ENCODE results near the gene GALNT18. TPM values are rescaled to one million over a fixed set of nuclear protein-coding genes. Genes with fewer than 3 reads are reported as not detected.
A peak's percentile ranks its signal among the peaks of the same experiment; 100 is the strongest.
"Not testable (repeated sequence)": the region's sequence is repeated elsewhere in the genome, so short reads cannot be mapped to it uniquely, and the experiment has no call there.

Gene GALNT18
- polyA plus RNA-seq, 4 donors: 22.2 to 35.0 (median 29.4) TPM

DNA sequence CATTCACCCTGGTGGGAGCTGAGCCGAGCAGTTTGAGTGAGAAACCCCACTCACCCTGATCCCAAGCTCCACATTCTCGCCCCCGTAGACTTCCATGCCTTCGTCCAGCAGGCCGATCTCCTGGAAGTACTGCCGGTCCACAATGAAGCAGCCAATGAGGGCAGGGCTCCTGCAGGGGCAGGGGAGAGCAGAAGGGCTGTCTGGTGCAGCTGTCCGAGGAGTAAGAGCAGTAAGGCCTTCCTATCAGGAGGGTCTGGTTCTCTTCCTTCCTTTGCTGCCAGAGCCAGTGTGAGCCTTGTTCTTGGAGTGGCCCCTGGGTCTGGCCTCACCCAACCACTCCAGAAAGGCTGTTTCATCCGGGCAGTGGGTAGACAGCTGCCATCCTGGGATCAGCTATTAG, 249.3 kb downstream of the GALNT18 start:
- DNase-seq (ENCODE audit: low read depth in 4 of 4, low spot score in 2 of 4): no peak

DNA sequence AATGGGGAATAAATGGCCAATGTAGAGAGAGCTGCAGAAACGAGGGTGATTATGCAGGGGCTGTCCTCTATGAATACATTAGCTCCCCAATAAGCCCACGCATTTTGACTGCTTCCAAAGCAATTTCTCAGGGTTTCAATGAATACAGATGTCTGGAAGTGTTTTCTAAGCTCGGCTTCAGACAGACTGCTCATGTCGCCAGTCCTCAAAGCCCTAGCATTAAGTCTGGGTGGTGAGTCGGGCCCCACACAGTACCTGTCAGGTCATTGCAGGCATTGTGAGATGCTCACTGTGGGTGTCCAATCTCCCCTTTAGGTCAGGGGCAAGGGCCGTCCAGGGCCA, 250.9 kb downstream of the GALNT18 start:
- DNase-seq (ENCODE audit: low read depth in 4 of 4, low spot score in 2 of 4): no peak

DNA sequence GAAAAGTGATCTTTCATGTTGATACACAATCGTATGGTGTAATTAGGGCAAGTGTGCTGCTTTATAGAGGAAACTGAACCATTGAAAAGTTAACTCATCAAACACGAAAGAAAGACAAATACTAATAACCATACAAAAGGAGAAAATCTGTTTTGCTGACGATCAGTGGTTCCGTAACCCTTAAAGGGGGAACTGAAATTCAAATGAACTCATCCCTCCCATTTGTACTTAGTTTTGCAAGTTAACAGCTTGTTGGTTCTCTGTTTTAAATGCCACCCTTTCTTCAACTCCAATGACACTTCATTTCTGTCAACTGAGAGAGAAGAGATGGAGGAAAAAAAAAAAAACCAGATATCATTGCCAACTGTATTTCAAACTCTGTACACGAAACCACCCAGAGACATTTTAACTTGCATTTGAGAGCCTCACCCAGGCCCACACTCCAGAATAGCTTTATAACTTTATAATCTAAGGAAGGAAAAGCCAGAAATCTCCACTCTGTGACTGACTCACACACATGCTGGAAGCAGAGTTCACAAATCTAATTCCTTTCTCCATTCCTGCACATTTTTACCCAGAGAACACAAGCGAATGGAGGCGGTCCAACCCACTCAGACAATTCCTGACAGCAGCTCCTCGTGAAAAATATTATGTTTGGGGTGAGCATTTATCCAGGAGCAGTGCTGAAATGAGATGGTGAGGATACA, 251.4 kb downstream of the GALNT18 start:
- DNase-seq (ENCODE audit: low read depth in 4 of 4, low spot score in 2 of 4): no peak

DNA sequence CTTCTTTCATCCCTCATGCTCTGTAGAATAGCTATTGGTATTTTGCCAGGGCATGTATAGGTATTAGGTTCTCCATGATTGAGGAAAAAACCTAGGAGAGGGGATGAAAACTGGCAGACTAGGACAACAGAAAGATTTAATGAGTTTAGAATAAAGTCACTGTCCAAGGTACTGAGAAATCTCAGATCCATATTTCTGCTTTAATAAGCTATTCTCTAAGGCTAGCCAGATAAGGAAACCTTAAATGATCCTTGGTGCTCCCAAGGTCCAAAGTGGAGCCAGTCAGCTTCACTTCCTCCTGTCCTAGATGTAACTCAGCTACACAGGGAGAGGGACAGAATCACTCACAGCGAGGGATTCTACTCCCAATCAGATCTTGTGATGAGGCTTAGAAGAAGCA, 255.0 kb downstream of the GALNT18 start:
- DNase-seq (ENCODE audit: low read depth in 4 of 4, low spot score in 2 of 4): no peak

GRCh38 chr11:11363674-11364073, 258.1 kb downstream of the GALNT18 start:
- no peak for DNase-seq (ENCODE audit: low read depth in 4 of 4, low spot score in 2 of 4)

- DNase-seq (ENCODE audit: low read depth in 4 of 4, low spot score in 2 of 4): no peak
These were observed 262.2 kb downstream of the GALNT18 start for GRCh38 chr11:11359611-11360010.

- no peak for DNase-seq (ENCODE audit: low read depth in 4 of 4, low spot score in 2 of 4)
These were observed 265.0 kb downstream of the GALNT18 start for GRCh38 chr11:11356842-11357241.

- not testable (repeated sequence) for DNase-seq (ENCODE audit: low read depth in 4 of 4, low spot score in 2 of 4)
These were observed 268.9 kb downstream of the GALNT18 start, which contains the start of gene CSNK2A3 for GRCh38 chr11:11352878-11353277. TSS of gene CSNK2A3 (minus strand) at chr11:11353250. CDS start at chr11:11353119, 131 bp downstream.

- not testable (repeated sequence) for DNase-seq (ENCODE audit: low read depth in 4 of 4, low spot score in 2 of 4)
These were observed 270.0 kb downstream of the GALNT18 start for GRCh38 chr11:11351851-11352250.

DNA sequence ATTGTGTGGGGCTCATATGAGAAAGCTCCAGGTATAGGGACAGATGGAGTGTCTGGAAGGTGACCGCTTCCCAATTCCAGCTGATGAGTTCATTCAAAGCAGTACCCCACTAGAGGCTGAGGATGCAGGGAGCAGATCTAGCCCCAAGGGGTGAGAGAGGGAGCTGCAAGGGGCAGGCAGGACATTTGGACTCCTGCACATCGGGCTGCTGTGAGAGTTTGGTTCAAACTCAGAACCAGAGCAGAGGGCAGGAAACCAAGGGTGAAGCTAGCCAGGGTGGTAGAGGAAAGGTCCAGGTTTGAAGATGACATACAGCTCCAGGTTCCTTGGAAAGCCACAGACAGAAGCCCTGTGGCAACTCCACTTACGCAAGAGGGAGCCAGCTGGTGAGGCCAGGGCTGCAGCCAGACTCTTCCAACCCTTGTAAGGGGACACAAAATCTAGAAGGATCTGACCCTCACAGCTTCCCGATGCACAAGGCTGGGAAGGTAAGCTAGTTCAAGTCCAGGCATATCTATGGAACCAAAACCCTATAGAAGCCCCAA, 270.7 kb downstream of the GALNT18 start:
- no peak for DNase-seq (ENCODE audit: low read depth in 4 of 4, low spot score in 2 of 4)

- peak; percentile 41 to 77 (median 56) for DNase-seq (ENCODE audit: low read depth in 4 of 4, low spot score in 2 of 4)
These were observed 271.9 kb downstream of the GALNT18 start for GRCh38 chr11:11349870-11350337.

GRCh38 chr11:11349106-11349825, 272.5 kb downstream of the GALNT18 start:
- DNase-seq (ENCODE audit: low read depth in 4 of 4, low spot score in 2 of 4): no peak

DNA sequence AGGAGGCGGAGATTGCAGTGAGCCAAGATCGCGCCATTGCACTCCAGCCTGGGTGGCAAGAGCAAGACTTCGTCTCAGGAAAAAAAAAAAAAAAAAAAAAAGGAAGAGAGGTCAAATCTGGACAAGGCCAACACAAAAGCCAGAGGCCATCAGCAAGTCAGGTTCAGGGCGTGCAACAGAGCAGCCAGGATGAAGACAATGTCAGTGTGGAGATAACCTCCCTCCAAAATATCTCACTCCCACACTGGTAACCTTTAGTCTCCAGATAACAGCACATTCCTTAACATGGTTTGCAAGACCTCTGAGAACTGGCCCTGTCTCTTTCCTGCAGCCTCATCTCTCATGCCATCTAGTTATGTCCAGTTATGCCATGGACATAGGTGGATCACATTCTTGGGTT, 273.5 kb downstream of the GALNT18 start:
- no peak for DNase-seq (ENCODE audit: low read depth in 4 of 4, low spot score in 2 of 4)

DNA sequence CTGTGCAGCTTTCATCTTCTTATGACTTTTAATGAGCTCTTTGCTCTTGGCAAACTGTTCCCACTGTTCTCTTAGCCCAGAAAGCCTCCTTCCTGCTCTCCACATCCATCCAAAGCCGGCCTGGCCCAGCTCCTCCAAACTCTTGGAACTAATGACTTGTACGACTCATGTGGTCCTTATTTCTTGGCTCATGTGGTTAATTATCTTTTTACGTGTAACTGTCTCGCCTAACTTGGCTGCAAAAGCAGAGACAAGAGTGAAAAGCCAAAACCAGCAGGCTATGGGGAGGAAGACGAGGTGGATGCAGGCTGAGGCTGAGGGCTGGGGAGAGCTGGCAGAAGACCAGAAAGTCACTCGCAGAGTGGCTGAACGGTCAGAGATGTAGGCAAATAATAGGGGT, 274.2 kb downstream of the GALNT18 start:
- DNase-seq (ENCODE audit: low read depth in 4 of 4, low spot score in 2 of 4): no peak

DNA sequence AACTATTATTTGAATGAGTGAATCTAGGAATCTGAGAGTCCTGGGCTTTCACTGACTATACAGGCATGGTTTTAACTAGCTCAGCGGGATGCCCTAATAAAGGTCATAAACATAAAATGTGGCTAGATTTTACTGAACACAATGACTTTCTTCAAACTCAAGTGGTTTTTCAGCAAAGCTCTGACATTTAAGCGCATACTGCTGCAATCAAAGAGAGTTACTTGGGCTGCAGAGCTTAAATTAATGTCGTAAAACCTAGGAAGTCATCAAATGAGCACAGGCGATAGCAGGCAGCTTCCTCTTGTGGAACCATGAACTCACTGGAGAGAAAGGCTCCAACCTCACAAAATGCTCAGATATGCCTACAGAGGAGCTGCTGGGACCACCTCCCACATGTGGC, 275.5 kb downstream of the GALNT18 start:
- no peak for DNase-seq (ENCODE audit: low read depth in 4 of 4, low spot score in 2 of 4)

GRCh38 chr11:11345099-11345498, 276.7 kb downstream of the GALNT18 start:
- DNase-seq (ENCODE audit: low read depth in 4 of 4, low spot score in 2 of 4): no peak

DNA sequence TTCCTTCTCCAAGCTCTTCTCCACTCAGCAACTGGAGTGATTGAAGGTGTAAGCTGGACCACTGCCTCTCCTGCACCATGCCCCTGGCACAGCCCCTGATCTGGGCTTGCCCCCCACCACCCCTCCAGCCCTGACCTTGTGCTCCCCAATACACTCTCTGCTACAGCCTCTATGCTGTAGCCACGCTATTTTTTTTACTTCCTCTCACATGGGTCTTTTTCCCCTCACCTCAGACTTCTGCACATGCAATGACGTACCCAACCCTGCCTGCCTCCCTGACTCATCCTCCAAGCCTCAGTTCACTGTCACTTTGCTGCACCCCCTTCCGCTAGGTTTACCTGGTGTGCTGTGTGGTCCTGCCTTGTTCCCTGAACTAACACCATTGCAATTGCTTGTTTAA, 277.8 kb downstream of the GALNT18 start:
- no peak for DNase-seq (ENCODE audit: low read depth in 4 of 4, low spot score in 2 of 4)

DNA sequence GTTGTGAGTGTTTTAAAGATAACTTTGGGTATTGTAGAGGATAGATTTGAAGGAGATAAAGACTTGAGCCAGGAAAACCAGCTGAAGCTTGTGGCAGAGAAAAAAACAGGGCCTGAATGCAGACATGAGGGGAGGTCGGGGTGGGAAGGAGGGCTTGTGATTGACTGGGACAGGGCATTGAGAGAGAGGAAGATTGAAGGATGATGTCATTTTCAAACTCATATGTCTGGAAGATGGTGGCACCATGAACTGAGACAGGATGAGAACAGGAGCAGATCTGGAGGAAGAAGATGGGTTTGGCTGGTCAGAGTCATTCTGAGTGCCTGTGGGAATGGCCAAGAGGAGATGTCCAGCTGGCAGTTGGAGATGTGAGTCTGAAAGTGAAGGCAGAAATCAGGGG, 283.5 kb downstream of the GALNT18 start:
- DNase-seq (ENCODE audit: low read depth in 4 of 4, low spot score in 2 of 4): no peak

- no peak for DNase-seq (ENCODE audit: low read depth in 4 of 4, low spot score in 2 of 4)
These were observed 285.1 kb downstream of the GALNT18 start for GRCh38 chr11:11336664-11337063.

GRCh38 chr11:11335043-11335442, 286.8 kb downstream of the GALNT18 start:
- DNase-seq (ENCODE audit: low read depth in 4 of 4, low spot score in 2 of 4): no peak

DNA sequence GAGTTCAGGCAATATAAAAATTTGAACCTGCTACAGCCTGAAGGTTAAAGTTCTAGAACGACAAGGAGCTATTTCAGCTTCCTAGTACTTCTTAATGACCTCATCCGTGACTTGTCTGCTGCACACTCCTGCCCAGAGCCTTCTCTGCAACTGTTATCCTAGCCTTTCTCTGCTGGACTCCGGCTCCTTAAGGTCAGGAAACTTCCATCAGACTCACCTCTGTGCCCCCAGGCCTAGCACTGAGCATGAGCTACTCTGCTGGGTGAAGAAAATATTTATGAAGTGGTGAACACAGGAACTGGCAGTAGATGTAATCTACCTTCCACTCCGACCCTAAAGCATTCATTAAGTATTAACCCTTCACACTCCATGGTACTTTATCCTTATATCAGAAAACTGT, 287.2 kb downstream of the GALNT18 start:
- no peak for DNase-seq (ENCODE audit: low read depth in 4 of 4, low spot score in 2 of 4)

All from left renal cortex interstitium (tissue), 4 donors.